IMR-90 (cell line): Measurements from ENCODE around the gene RANBP3. TPM values are rescaled to one million over a fixed set of nuclear protein-coding genes. Genes with fewer than 3 reads are reported as not detected.

Source experiments
- ATAC-seq: fragments of 200-7000 bp; cut with Tn5 transposase; 2 replicates; pipeline ENCODE4 v1.9.1; 2020; ENCODE audit warnings: low read depth, mild to moderate bottlenecking, moderate library complexity
- BruUV-seq: library from RNA; stranded (reverse); fragments of 400-500 nt; replicated peaks from 2 replicates; lab custom pipeline; 2021; lab: Mats Ljungman, UMichigan
- CTCF ChIA-PET: fragments of 300-600 bp; formaldehyde crosslinking; extraction: SDS; loops from one replicate; lab custom pipeline; 2021; ENCODE audit warnings: antibody characterized with exemption; lab: Yijun Ruan, JAX
- POLR2A ChIA-PET: fragments of 300-600 bp; sonication (Branson Sonifier 250); formaldehyde crosslinking; loops from one replicate; lab custom pipeline; 2022; ENCODE audit warnings: antibody characterized with exemption; ENCODE audit not compliant: unreplicated experiment; lab: Charles Lee
- DNase-seq: peaks from one replicate; pipeline ENCODE4 v3.0.0; 2013
- H2AFZ ChIP-seq: replicated peaks from 2 replicates; pipeline ENCODE3; 2013; ENCODE audit warnings: low read length, mild to moderate bottlenecking; ENCODE audit not compliant: poor library complexity
- H2AK5ac ChIP-seq: 2 replicates; pipeline ENCODE4 v1.6.1; 2013; ENCODE audit warnings: low read depth, low read length, inconsistent platforms
- H2AK9ac ChIP-seq: replicated peaks from 2 replicates; pipeline ENCODE3; 2013; ENCODE audit warnings: mild to moderate bottlenecking, low read depth, low read length, moderate library complexity; ENCODE audit not compliant: poor library complexity
- H2BK120ac ChIP-seq: 2 replicates; pipeline ENCODE4 v1.6.1; 2013; ENCODE audit warnings: low read depth, low read length, inconsistent platforms
- H2BK15ac ChIP-seq: 3 replicates; pipeline ENCODE4 v1.6.1; 2013; ENCODE audit warnings: low read depth, low read length, inconsistent platforms
- H2BK20ac ChIP-seq: 2 replicates; pipeline ENCODE4 v1.6.1; 2013; ENCODE audit warnings: low read depth, mild to moderate bottlenecking, inconsistent platforms, low read length, moderate library complexity
- H2BK5ac ChIP-seq: 2 replicates; pipeline ENCODE4 v1.6.1; 2013; ENCODE audit warnings: mild to moderate bottlenecking, low read depth, low read length, inconsistent platforms; ENCODE audit not compliant: poor library complexity, severe bottlenecking
- H3K14ac ChIP-seq: replicated peaks from 2 replicates; pipeline ENCODE4 v1.6.1; 2013; ENCODE audit warnings: low read depth, low read length, inconsistent platforms
- H3K18ac ChIP-seq: 2 replicates; pipeline ENCODE4 v1.6.1; 2013; ENCODE audit warnings: low read depth, low read length, control low read depth
- H3K23ac ChIP-seq: 2 replicates; pipeline ENCODE4 v1.6.1; 2013; ENCODE audit warnings: low read depth, low read length, inconsistent platforms
- H3K27ac ChIP-seq: 2 replicates; pipeline ENCODE4 v1.5.1; 2013; ENCODE audit warnings: mild to moderate bottlenecking, control low read depth, low read length; ENCODE audit not compliant: insufficient read depth
- H3K27me3 ChIP-seq: 2 replicates; pipeline ENCODE4 v1.6.1; 2013; ENCODE audit warnings: low read length; ENCODE audit not compliant: control insufficient read depth, insufficient read depth
- H3K36me3 ChIP-seq: 2 replicates; pipeline ENCODE4 v1.6.1; 2013; ENCODE audit warnings: low read length, mixed read lengths; ENCODE audit not compliant: control insufficient read depth, insufficient read depth
- H3K4ac ChIP-seq: 2 replicates; pipeline ENCODE4 v1.6.1; 2013; ENCODE audit warnings: low read depth, low read length, inconsistent platforms
- H3K4me1 ChIP-seq: 2 replicates; pipeline ENCODE4 v1.6.1; 2013; ENCODE audit warnings: low read length, mixed read lengths; ENCODE audit not compliant: control insufficient read depth, insufficient read depth
- H3K4me2 ChIP-seq: 2 replicates; pipeline ENCODE4 v1.6.1; 2013; ENCODE audit warnings: low read depth, mild to moderate bottlenecking, control low read depth, low read length, moderate library complexity
- H3K4me3 ChIP-seq: 2 replicates; pipeline ENCODE4 v1.5.1; 2013; ENCODE audit warnings: low read depth, mild to moderate bottlenecking, control low read depth, low read length, moderate library complexity; ENCODE audit not compliant: insufficient read depth
- H3K56ac ChIP-seq: 2 replicates; pipeline ENCODE4 v1.6.1; 2013; ENCODE audit warnings: low read length, inconsistent platforms; ENCODE audit not compliant: insufficient read depth; ENCODE audit errors: extremely low read depth
- H3K79me1 ChIP-seq, 2 experiments: 2 replicates each; pipeline ENCODE4 v1.6.1; 2013; ENCODE audit warnings: low read length in 2 of 2, inconsistent platforms in 1 of 2, low read depth in 1 of 2
- H3K9ac ChIP-seq: 2 replicates; pipeline ENCODE4 v1.6.1; 2013; ENCODE audit warnings: low read depth, low read length, control low read depth
- H3K9me1 ChIP-seq: 2 replicates; pipeline ENCODE4 v1.6.1; 2013; ENCODE audit warnings: low read length, inconsistent platforms; ENCODE audit not compliant: insufficient read depth
- H3K9me3 ChIP-seq: 2 replicates; pipeline ENCODE4 v1.6.1; 2013; ENCODE audit warnings: low read length; ENCODE audit not compliant: control insufficient read depth, insufficient read depth
- H4K20me1 ChIP-seq: 2 replicates; pipeline ENCODE4 v1.6.1; 2013; ENCODE audit warnings: low read length, inconsistent platforms; ENCODE audit not compliant: insufficient read depth
- H4K5ac ChIP-seq: 2 replicates; pipeline ENCODE4 v1.6.1; 2013; ENCODE audit warnings: mild to moderate bottlenecking, low read depth, low read length, control low read depth
- H4K8ac ChIP-seq, 2 experiments: 2 replicates each; pipeline ENCODE4 v1.6.1; 2013; ENCODE audit warnings: low read depth in 2 of 2, low read length in 2 of 2, control low read depth in 1 of 2, inconsistent platforms in 1 of 2
- H4K91ac ChIP-seq: 2 replicates; pipeline ENCODE4 v1.6.1; 2013; ENCODE audit warnings: low read depth, low read length, inconsistent platforms; ENCODE audit not compliant: insufficient read depth
- BHLHE40 ChIP-seq: fragments of 150-350 bp; IDR thresholded peaks from 2 replicates; pipeline ENCODE4 v1.6.1; 2016; ENCODE audit warnings: mild to moderate bottlenecking, low read depth, low read length
- CEBPB ChIP-seq: IDR thresholded peaks from 2 replicates; pipeline ENCODE4 v1.6.1; 2012; ENCODE audit warnings: low read depth, low read length, improper control_type of control experiment
- CHD1 ChIP-seq: IDR thresholded peaks from 2 replicates; pipeline ENCODE4 v1.6.1; 2012; ENCODE audit warnings: low read depth, low read length, improper control_type of control experiment
- FOS ChIP-seq: fragments of 150-350 bp; IDR thresholded peaks from 2 replicates; pipeline ENCODE4 v1.6.1; 2016; ENCODE audit warnings: low read depth, low read length
- MAFK ChIP-seq: IDR thresholded peaks from 2 replicates; pipeline ENCODE4 v1.6.1; 2012; ENCODE audit warnings: low read depth, low read length, improper control_type of control experiment
- MAZ ChIP-seq: IDR thresholded peaks from 2 replicates; pipeline ENCODE4 v1.6.1; 2012; ENCODE audit warnings: low read depth, mild to moderate bottlenecking, low read length, improper control_type of control experiment, moderate library complexity, borderline replicate concordance
- MXI1 ChIP-seq: IDR thresholded peaks from 2 replicates; pipeline ENCODE4 v1.6.1; 2012; ENCODE audit warnings: low read depth, mild to moderate bottlenecking, low read length, moderate library complexity, borderline replicate concordance
- NFE2L2 ChIP-seq: fragments of 150-350 bp; IDR thresholded peaks from 2 replicates; pipeline ENCODE4 v1.6.1; 2016; ENCODE audit warnings: low read depth, mild to moderate bottlenecking, low read length
- POLR2A ChIP-seq: IDR thresholded peaks from 2 replicates; pipeline ENCODE4 v1.6.1; 2012; ENCODE audit warnings: mild to moderate bottlenecking, low read depth, low read length
- RAD21 ChIP-seq: IDR thresholded peaks from 2 replicates; pipeline ENCODE4 v1.6.1; 2012; ENCODE audit warnings: low read length, improper control_type of control experiment
- RCOR1 ChIP-seq: IDR thresholded peaks from 2 replicates; pipeline ENCODE4 v1.6.1; 2012; ENCODE audit warnings: mild to moderate bottlenecking, low read length, improper control_type of control experiment; ENCODE audit not compliant: insufficient replicate concordance
- RFX5 ChIP-seq: IDR thresholded peaks from 2 replicates; pipeline ENCODE4 v1.8.0; 2012; ENCODE audit warnings: low read depth, mild to moderate bottlenecking, low read length, moderate library complexity
- SMC3 ChIP-seq: fragments of 150-350 bp; IDR thresholded peaks from 2 replicates; pipeline ENCODE4 v1.6.1; 2016; ENCODE audit warnings: low read depth, mild to moderate bottlenecking, antibody characterized with exemption, low read length, moderate library complexity
- WGBS, 2 experiments: methylation state at CpG; one replicate each; pipeline versions ENCODE4 v1.1.5 to v1.1.7; 2013; ENCODE audit warnings: missing lambda C conversion rate in 2 of 2; ENCODE audit not compliant: insufficient read length in 1 of 2; ENCODE audit errors: extremely low coverage in 2 of 2; 5-methylcytosine and 5-hydroxymethylcytosine counted together
- dilution Hi-C: fragments of 300-500 bp; cut with HindIII; formaldehyde crosslinking; loops from one replicate; pipeline ENCODE4 v1.14.3; 2018; ENCODE audit warnings: low sequenced_read_pairs; ENCODE audit not compliant: unreplicated experiment
- in situ Hi-C: fragments of 300-500 bp; cut with MboI; formaldehyde crosslinking; loops from 3 replicates; pipeline ENCODE4 v1.14.3; 2019; ENCODE audit warnings: low sequenced_read_pairs, inconsistent platforms, mixed read lengths
- intact Hi-C: fragments of 100-400 bp; cut with micrococcal nuclease; formaldehyde crosslinking; loops from 2 replicates; pipeline ENCODE4 v1.10.0; 2022
- polyA plus RNA-seq, 3 experiments: library from polyadenylated mRNA; depleted of rRNA; stranded (reverse); fragments of >200 nt; gene quantifications; 2 replicates each; pipeline ENCODE4 v1.2.3, GENCODE V29; 2012; ENCODE audit warnings: low replicate concordance in 1 of 3
- total RNA-seq: library from RNA; depleted of rRNA; stranded (reverse); fragments of >200 nt; gene quantifications from 2 replicates; pipeline ENCODE4 v1.2.3, GENCODE V29; 2012
- TF ChIP-seq, protein P1 (sequence below): conservative IDR thresholded peaks from 2 replicates; pipeline ENCODE4 v1.5.1; 2012; ENCODE audit warnings: mild to moderate bottlenecking, low read depth, low read length, improper control_type of control experiment
- TF ChIP-seq, protein P2 (sequence below): fragments of 150-350 bp; IDR thresholded peaks from 2 replicates; pipeline ENCODE4 v1.6.1; 2016; ENCODE audit warnings: low read depth, mild to moderate bottlenecking, low read length, moderate library complexity, borderline replicate concordance
- TF ChIP-seq, protein P3 (sequence below): fragments of 150-350 bp; IDR thresholded peaks from 2 replicates; pipeline ENCODE4 v1.6.1; 2017; ENCODE audit warnings: mild to moderate bottlenecking, antibody characterized with exemption, low read length, low read depth

The RANBP3 gene
- total and polyA plus RNA-seq, 2 of the 4 experiments (the other 2 are of a cell fraction): 42.5 to 111 TPM

DNA sequence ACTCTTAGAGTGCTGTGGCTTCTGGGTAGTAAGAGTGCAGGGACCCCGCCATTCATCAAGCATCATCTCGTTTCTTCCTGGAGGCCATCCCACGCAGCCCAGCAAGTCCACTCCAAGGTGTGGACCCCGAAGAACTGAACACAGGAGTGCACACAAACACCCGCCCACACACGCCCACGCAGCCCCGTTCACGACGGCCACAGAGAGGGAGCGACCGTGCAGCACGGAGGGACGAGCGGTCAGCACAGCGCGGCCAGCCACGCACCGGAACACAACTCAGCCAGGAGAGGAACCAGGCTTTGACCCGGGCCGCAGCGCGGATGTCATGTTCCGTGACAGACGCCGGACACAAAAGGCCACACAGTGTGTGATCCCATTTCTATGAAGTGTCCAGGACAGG, 18.2 kb upstream of the RANBP3 start:
- in situ Hi-C loops: no loop called here
- no peak for ATAC-seq

More for the DNA sequence above, 18.2 kb upstream of the RANBP3 start:
- no peak for DNase-seq
- TF ChIP-seq RCOR1 (no peak), CEBPB (no peak), MAZ (no peak), POLR2A (no peak), RFX5 (no peak), CHD1 (no peak), BHLHE40 (no peak), RAD21 (no peak), SMC3 (no peak), MAFK (no peak), NFE2L2 (no peak), MXI1 (no peak), FOS (no peak)
- TF ChIP-seq, protein P1, sequence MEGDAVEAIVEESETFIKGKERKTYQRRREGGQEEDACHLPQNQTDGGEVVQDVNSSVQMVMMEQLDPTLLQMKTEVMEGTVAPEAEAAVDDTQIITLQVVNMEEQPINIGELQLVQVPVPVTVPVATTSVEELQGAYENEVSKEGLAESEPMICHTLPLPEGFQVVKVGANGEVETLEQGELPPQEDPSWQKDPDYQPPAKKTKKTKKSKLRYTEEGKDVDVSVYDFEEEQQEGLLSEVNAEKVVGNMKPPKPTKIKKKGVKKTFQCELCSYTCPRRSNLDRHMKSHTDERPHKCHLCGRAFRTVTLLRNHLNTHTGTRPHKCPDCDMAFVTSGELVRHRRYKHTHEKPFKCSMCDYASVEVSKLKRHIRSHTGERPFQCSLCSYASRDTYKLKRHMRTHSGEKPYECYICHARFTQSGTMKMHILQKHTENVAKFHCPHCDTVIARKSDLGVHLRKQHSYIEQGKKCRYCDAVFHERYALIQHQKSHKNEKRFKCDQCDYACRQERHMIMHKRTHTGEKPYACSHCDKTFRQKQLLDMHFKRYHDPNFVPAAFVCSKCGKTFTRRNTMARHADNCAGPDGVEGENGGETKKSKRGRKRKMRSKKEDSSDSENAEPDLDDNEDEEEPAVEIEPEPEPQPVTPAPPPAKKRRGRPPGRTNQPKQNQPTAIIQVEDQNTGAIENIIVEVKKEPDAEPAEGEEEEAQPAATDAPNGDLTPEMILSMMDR: no peak
- TF ChIP-seq, protein P2, sequence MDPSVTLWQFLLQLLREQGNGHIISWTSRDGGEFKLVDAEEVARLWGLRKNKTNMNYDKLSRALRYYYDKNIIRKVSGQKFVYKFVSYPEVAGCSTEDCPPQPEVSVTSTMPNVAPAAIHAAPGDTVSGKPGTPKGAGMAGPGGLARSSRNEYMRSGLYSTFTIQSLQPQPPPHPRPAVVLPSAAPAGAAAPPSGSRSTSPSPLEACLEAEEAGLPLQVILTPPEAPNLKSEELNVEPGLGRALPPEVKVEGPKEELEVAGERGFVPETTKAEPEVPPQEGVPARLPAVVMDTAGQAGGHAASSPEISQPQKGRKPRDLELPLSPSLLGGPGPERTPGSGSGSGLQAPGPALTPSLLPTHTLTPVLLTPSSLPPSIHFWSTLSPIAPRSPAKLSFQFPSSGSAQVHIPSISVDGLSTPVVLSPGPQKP: no peak
- TF ChIP-seq, protein P3, sequence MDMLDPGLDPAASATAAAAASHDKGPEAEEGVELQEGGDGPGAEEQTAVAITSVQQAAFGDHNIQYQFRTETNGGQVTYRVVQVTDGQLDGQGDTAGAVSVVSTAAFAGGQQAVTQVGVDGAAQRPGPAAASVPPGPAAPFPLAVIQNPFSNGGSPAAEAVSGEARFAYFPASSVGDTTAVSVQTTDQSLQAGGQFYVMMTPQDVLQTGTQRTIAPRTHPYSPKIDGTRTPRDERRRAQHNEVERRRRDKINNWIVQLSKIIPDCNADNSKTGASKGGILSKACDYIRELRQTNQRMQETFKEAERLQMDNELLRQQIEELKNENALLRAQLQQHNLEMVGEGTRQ: no peak
- no peak overlapping the region for H3K18ac ChIP-seq
- ChIA-PET CTCF (no interaction called here), POLR2A (no interaction called here)
- no peak overlapping the region for H2BK15ac ChIP-seq
- no peak overlapping the region for H3K4me3 ChIP-seq
- no peak overlapping the region for H3K14ac ChIP-seq
- H2BK120ac ChIP-seq: no peak overlapping the region
- no peaks in the 10 kb centered on the region for H3K79me1 ChIP-seq
- no peak overlapping the region for H3K9ac ChIP-seq
- no peaks in the 10 kb centered on the region for H3K9me3 ChIP-seq
- H4K91ac ChIP-seq: no peak overlapping the region
- no peaks in the 10 kb centered on the region; the same call in 1 of the 2 replicates for H3K4me1 ChIP-seq
- H2BK20ac ChIP-seq: no peak overlapping the region
- H3K4me2 ChIP-seq: no peak overlapping the region
- no peak overlapping the region for H2AK9ac ChIP-seq
- H3K56ac ChIP-seq: no peak overlapping the region
- H3K23ac ChIP-seq: no peak overlapping the region
- H2AK5ac ChIP-seq: no peak overlapping the region
- no peak overlapping the region for H2BK5ac ChIP-seq
- H3K9me1 ChIP-seq: no peaks in the 10 kb centered on the region
- intact Hi-C loops (no loop called here), dilution Hi-C loops (no loop called here)
- no peaks in the 10 kb centered on the region for H4K20me1 ChIP-seq
- H3K36me3 ChIP-seq: peaks cover 2% of the 10 kb centered on the region; the same call in 1 of the 2 replicates
- no peak overlapping the region for H3K4ac ChIP-seq
- no TSS peak for BruUV-seq
- H3K27ac ChIP-seq: no peak overlapping the region
- H2AFZ ChIP-seq: no peak overlapping the region
- WGBS, 2 experiments: 100% methylated on average over 9 of the region's 26 CpGs; no CpG with 5 or more reads in 1 of the 2 experiments
- H4K8ac ChIP-seq: no peak overlapping the region
- H3K27me3 ChIP-seq: no peaks in the 10 kb centered on the region
- no peak overlapping the region for H4K5ac ChIP-seq
